DOHH2 (cell line): Measurements from ENCODE around the gene DUSP18.
A peak's percentile ranks its signal among the peaks of the same experiment; 100 is the strongest.
"Not testable (repeated sequence)": the region's sequence is repeated elsewhere in the genome, so short reads cannot be mapped to it uniquely, and the experiment has no call there.

Source experiments
- H3F3A ChIP-seq: fragments of 200-600 bp; sonication (generic), shearing (Covaris generic); 2 replicates; pipeline ENCODE4 v1.6.0; 2016; ENCODE audit warnings: antibody characterized with exemption, mild to moderate bottlenecking; ENCODE audit not compliant: control insufficient read depth, insufficient read depth
- H3K27ac ChIP-seq: fragments of 200-600 bp; sonication (generic); 2 replicates; pipeline ENCODE4 v1.5.1; 2014; ENCODE audit warnings: low read depth, mild to moderate bottlenecking, low read length, moderate library complexity
- H3K27me3 ChIP-seq: fragments of 200-600 bp; sonication (generic); 2 replicates; pipeline ENCODE4 v1.6.1; 2014; ENCODE audit warnings: mild to moderate bottlenecking, low read length, mixed read lengths; ENCODE audit not compliant: control insufficient read depth
- H3K36me3 ChIP-seq: fragments of 200-600 bp; sonication (generic); 2 replicates; pipeline ENCODE4 v1.6.1; 2014; ENCODE audit warnings: mild to moderate bottlenecking, low read length, moderate library complexity, mixed read lengths; ENCODE audit not compliant: control insufficient read depth
- H3K4me1 ChIP-seq: fragments of 200-600 bp; sonication (generic); 2 replicates; pipeline ENCODE4 v1.6.1; 2014; ENCODE audit warnings: mild to moderate bottlenecking, low read length, mixed read lengths; ENCODE audit not compliant: control insufficient read depth
- H3K4me2 ChIP-seq: fragments of 200-600 bp; sonication (generic); 2 replicates; pipeline ENCODE4 v1.6.0; 2014; ENCODE audit warnings: mild to moderate bottlenecking, low read length, moderate library complexity
- H3K4me3 ChIP-seq: fragments of 200-600 bp; sonication (generic); 2 replicates; pipeline ENCODE4 v1.5.1; 2014; ENCODE audit warnings: mild to moderate bottlenecking, low read length, mixed read lengths
- H3K79me2 ChIP-seq: fragments of 200-600 bp; sonication (generic); 2 replicates; pipeline ENCODE4 v1.6.1; 2014; ENCODE audit warnings: mild to moderate bottlenecking, low read length, mixed read lengths; ENCODE audit not compliant: control insufficient read depth
- H3K9me2 ChIP-seq: fragments of 200-600 bp; sonication (generic); replicated peaks from 2 replicates; pipeline ENCODE4 v1.6.1; 2014; ENCODE audit warnings: mild to moderate bottlenecking, low read length, mixed read lengths; ENCODE audit not compliant: control insufficient read depth
- H3K9me3 ChIP-seq: fragments of 200-600 bp; sonication (generic); 2 replicates; pipeline ENCODE4 v1.6.1; 2014; ENCODE audit warnings: antibody characterized with exemption, low read length, mixed read lengths; ENCODE audit not compliant: control insufficient read depth, insufficient read depth
- H4K20me1 ChIP-seq: fragments of 200-600 bp; sonication (generic); 2 replicates; pipeline ENCODE4 v1.6.0; 2014; ENCODE audit warnings: low read depth, mild to moderate bottlenecking, antibody characterized with exemption, low read length, moderate library complexity; ENCODE audit not compliant: control insufficient read depth, insufficient read depth
- EZH2phosphoT487 ChIP-seq: fragments of 200-600 bp; sonication (generic); IDR thresholded peaks from 2 replicates; pipeline ENCODE4 v1.6.1; 2017; ENCODE audit warnings: borderline replicate concordance, mild to moderate bottlenecking, antibody characterized with exemption, low read length, moderate library complexity, mixed read lengths
- TF ChIP-seq, protein P1 (sequence below): fragments of 200-600 bp; sonication (generic); IDR thresholded peaks from one replicate; pipeline ENCODE4 v1.5.1; 2014; ENCODE audit warnings: antibody characterized with exemption, mild to moderate bottlenecking, low read depth, low read length; ENCODE audit not compliant: poor library complexity, severe bottlenecking

DUSP18 gene

DNA sequence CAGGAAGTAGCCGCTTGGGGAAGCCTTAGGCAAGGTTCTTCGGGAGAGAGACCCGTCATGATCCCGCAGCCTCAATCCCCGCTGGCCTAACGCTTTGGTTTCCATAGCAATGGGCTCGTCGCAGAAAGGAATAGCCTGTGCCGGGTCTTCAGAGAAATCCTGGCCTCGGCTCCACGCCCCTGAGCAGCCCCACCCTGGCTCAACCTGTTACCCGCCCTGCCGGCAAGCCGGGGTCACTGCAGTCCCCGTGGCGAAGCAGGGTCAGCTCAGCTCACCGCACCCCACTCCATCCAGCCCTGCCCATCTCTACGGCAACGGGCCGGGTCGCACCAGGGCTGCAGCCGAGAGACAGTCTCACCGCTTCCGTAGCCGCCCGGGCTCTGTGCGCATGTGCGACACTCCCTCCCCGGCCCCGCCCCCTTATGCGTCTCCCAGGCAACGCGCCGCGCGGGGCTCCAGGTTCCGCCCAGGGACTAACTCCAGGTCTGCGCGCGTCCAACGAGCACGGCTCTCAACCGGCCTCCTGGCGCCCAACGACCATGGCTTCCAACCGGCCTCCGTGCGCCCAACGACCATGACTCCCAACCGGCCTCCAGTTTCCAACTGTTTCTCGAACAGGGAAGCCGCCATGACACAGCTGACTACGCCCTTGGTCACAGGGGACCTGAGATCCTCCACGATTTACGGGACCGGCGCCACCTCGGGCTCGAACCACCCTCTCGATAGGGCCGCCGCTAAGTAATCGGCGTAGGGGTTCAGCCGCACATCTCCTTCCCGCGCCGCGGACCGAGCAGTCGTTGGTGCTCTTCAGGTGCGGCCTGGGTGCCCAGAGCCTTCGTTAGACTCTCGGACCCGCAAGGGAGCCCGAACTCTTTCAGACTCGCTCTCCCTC lies at the start of gene DUSP18:
TSS of gene DUSP18 (minus strand) at position 382 of the 892 bp plus-strand sequence. CDS start 3,872 bp downstream, outside the sequence.
- Histone ChIP-seq H3K27me3 (peaks cover 19% of the 10 kb centered on the region), H3K9me3 (no peaks in the 10 kb centered on the region), H3K4me1 (peaks cover 13% of the 10 kb centered on the region), H3K79me2 (no peaks in the 10 kb centered on the region), H3K4me2 (peak within 1 kb of the TSS; percentile 84), H3K27ac (no peak within 1 kb of the TSS), H3K36me3 (no peaks in the 10 kb centered on the region), H3K4me3 (peak within 1 kb of the TSS; percentile 94), H4K20me1 (no peaks in the 10 kb centered on the region), H3F3A (no peaks in the 10 kb centered on the region), H3K9me2 (no peaks in the 10 kb centered on the region)
- peak; percentile 80; the same call in 1 of the 2 replicates for TF ChIP-seq EZH2phosphoT487
- TF ChIP-seq, protein P1, sequence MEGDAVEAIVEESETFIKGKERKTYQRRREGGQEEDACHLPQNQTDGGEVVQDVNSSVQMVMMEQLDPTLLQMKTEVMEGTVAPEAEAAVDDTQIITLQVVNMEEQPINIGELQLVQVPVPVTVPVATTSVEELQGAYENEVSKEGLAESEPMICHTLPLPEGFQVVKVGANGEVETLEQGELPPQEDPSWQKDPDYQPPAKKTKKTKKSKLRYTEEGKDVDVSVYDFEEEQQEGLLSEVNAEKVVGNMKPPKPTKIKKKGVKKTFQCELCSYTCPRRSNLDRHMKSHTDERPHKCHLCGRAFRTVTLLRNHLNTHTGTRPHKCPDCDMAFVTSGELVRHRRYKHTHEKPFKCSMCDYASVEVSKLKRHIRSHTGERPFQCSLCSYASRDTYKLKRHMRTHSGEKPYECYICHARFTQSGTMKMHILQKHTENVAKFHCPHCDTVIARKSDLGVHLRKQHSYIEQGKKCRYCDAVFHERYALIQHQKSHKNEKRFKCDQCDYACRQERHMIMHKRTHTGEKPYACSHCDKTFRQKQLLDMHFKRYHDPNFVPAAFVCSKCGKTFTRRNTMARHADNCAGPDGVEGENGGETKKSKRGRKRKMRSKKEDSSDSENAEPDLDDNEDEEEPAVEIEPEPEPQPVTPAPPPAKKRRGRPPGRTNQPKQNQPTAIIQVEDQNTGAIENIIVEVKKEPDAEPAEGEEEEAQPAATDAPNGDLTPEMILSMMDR = no peak

DNA sequence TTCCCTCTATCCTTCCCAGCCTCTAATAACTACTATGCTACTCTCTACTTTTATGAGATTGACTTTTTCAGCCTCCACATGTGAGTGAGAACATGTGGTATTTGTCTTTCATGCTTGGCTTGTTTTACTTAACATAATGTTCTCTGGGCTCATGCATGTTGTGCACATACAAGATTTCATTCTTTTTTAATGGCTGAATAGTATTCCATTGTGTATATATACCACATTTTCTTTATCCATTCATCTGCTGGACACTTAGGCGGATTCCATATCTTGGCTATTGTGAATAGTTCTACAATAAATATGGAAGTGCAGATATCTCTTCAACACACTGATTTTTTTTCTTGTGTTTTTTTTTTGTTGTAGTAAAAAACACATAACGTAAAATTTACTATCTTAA lies 46.4 kb upstream of the DUSP18 start:
- Histone ChIP-seq H4K20me1 (no peaks in the 10 kb centered on the region), H3K27me3 (no peaks in the 10 kb centered on the region; the same call in 1 of the 2 replicates), H3K36me3 (no peaks in the 10 kb centered on the region), H3K9me2 (no peaks in the 10 kb centered on the region), H3K27ac (no peak overlapping the region), H3F3A (no peaks in the 10 kb centered on the region), H3K4me2 (no peak overlapping the region), H3K4me1 (no peaks in the 10 kb centered on the region), H3K4me3 (no peak overlapping the region), H3K9me3 (no peaks in the 10 kb centered on the region), H3K79me2 (no peaks in the 10 kb centered on the region)
- TF ChIP-seq, protein P1 = no peak
- TF ChIP-seq EZH2phosphoT487 = no peak

DNA sequence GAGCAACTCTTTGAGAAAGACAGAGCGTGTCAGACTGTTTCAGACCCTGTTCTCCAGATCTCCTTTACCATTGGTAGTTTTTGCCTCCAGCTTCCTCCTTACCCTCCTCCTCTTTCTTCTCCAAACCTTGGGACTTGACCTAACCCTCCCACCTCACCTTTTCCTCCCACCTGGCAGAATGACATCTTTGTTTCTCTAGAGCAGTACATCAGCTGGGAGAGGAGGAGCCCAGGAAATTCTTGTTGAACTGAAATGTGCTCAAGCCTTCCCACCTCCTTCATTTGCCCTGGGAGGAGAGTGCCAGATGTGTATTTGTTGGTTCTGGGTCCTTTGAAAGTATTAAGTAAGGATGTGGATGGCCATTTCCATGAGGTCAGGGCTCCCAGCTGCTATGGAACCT lies 44.4 kb upstream of the DUSP18 start:
- Histone ChIP-seq H3K9me2 (no peaks in the 10 kb centered on the region), H3K27ac (no peak overlapping the region), H3K9me3 (no peaks in the 10 kb centered on the region), H3K79me2 (no peaks in the 10 kb centered on the region), H3F3A (no peaks in the 10 kb centered on the region), H3K36me3 (no peaks in the 10 kb centered on the region), H3K27me3 (no peaks in the 10 kb centered on the region), H3K4me3 (no peak overlapping the region), H4K20me1 (no peaks in the 10 kb centered on the region), H3K4me2 (no peak overlapping the region), H3K4me1 (no peaks in the 10 kb centered on the region)
- no peak for TF ChIP-seq EZH2phosphoT487
- TF ChIP-seq, protein P1 = no peak

DNA sequence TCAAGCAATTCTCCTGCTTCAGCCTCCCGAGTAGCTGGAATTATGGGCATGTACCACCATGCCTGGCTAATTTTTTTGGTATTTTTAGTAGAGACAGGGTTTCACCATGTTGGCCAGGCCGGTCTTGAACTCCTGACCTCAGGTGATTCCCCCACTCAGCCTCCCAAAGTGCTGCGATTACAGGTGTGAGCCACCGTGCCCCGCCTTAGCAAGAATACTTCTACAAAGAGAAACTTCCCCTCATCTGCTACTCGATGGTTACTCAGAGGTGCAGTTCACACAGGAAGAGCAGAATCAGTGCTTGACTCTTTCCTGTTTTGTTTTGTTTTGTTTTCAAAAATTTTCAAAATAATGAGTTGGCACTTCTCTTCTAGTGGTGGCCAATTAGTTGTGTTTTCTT lies 42.3 kb upstream of the DUSP18 start:
- not testable (repeated sequence) for H3K4me2 ChIP-seq, H3K27ac ChIP-seq

More for the DNA sequence above, 42.3 kb upstream of the DUSP18 start:
- H3K4me3 ChIP-seq, H3K27me3 ChIP-seq, H3K4me1 ChIP-seq, H3K9me2 ChIP-seq, H3F3A ChIP-seq, H4K20me1 ChIP-seq, H3K79me2 ChIP-seq, H3K9me3 ChIP-seq, H3K36me3 ChIP-seq: not testable (repeated sequence)
